Stimulated activated naive CD4-positive, alpha-beta T cell (primary cell): ENCODE results near the gene CRYGA.

Source experiments
- DNase-seq, 6 experiments: peaks; one replicate each; lab custom pipeline; 2025; lab: John Stamatoyannopoulos, UW

The CRYGA gene

DNA sequence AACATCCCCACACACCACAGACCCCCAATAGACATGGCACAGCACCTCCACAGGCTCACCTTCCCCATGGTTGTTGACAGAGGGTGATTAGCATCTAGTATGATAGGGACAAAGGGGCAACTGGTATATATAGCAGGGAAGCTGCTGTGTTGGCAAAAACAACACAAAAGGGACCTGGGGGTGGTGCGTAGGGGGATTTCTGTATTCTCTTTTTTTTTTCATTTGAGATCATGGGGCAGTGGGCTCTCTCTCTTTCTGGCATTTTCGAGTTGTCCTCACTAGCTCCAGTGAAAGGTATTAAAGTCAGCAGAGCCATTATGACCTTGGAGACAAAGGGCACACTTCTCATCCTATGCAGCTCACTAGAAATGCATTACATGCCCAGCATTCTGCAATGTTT lies at the start of gene CRYGA:
CRYGA (minus strand) TSS at position 101 of the 400 bp plus-strand sequence; CDS start at position 68, 33 bp downstream.
- DNase-seq: no peak

DNA sequence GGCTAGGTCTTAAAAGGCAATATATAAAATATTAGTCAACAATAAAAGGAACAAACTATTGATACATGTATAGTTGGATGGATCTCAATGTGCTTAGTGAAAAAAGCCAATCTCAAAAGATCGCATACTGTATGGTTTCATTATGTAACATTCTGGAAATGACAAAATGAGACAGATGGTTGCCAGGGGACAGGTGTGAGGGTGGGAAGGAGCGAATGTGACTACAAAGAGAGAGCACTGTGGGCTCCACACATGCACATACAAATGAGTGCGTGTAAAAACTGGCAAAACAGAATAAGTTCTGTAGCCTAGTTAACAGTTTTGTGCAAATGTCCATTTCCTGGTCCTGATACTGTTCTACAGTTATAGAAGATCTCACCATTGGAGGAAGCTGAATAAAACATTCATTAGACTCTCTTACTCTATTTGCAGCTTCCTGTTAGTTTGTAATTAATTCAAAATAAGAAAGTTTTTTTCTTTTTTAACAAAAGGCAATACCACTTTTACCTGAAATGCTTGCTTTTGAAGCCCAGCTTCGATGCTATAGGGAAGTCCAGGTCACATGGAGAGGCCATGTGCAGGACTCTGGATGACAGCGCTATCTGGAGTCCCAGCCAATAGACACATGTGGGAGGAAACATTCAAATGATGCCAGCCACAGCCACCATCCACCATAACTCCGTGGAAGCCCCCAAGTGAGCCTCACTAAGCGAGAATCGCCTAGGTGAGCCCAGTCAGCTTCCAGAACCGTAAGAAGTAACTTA lies 47.5 kb upstream of the CRYGA start:
- no peak for DNase-seq

GRCh38 chr2:208208335-208209085 lies 45.1 kb upstream of the CRYGA start:
- no peak for DNase-seq

- no peak for DNase-seq
Measured at GRCh38 chr2:208207769-208208168, 44.4 kb upstream of the CRYGA start.

DNA sequence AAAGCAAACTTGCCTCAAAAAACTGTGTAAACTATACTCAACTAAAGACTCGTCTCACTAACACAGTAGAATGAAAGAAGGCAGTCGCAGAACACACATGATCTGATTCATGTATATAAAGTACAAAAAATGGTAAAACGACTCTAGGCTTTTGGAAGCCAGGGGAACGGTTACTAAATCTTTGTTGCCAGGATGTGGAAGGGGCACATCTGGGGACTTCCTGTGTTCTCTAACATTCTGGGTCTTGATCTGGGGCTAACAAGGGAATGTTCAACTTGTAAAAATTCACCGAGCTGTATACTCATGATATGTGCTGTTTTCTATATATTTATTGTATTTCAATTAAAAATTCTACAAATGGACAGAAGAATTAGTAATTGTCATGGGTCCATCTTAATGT lies 40.8 kb upstream of the CRYGA start:
- no peak for DNase-seq

- DNase-seq: no peak
Measured at GRCh38 chr2:208195531-208195930, 32.1 kb upstream of the CRYGA start.

DNA sequence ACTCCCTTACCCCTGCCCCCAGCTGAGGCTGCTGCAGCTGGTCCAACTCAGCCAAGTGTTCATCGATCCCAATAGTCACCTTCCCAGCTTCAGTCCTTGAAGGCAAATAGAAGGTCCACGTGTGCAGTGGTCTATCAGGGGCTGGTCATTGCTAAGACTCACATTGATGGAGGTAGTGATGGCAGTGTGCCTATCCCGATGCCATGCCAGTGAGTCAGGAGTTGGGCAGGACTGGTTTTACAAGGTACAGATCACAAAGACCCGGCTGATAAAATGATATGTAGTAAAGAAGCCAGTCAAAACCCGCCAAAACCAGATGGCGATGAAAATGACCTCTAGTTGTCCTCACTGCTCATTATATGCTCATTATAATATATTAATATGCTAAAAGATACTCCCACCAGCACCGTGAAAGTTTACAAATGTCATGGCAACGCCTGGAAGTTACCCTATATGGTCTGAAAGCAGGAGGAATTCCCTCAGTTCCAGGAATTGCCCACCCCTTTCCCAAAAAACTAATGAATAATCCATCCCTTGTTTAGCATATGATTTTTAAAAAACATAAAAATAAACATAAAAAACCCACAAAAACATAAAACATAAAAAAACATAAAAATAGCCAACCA lies 29.3 kb upstream of the CRYGA start:
- no peak for DNase-seq

GRCh38 chr2:208189810-208190503 lies 26.6 kb upstream of the CRYGA start, which contains the start of gene C2orf80:
TSS of gene C2orf80 (minus strand) at chr2:208190030. CDS start at chr2:208186986, 3,044 bp downstream.
- no peak for DNase-seq

DNA sequence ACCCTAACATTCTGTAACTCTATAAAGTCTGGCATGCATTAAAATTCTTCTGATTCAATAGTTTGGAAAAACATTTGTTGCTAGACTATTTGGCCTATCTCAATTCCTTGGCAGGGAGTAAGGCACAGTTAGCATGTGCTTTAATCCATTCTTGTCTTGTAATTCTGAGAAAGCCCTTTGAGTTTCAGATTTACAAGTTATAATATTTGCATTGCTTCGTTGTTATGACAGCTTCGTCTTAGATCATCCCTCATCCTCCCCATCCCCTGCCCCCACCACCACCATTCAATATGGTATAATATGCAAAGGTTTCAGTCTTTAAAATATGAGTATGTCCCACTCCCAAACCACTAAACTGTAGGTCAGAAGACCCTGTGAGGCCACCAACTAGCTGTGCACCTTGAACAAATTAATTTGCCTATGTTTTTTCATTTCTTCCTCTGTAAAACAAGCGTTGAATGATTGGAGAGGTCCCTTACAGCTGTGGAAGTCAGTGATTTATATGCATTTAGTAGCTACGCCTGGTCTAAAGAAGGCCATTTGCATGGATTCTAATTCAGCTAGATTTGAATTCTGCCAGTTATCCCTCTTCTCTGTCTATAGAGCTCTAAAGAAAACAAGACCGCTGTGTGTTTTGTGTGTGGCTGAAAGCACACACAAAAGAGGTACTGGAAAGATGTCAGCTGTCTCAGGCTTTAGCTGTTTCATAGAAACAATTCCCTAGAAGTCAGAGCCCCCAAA lies 25.9 kb upstream of the CRYGA start:
- DNase-seq: no peak

DNA sequence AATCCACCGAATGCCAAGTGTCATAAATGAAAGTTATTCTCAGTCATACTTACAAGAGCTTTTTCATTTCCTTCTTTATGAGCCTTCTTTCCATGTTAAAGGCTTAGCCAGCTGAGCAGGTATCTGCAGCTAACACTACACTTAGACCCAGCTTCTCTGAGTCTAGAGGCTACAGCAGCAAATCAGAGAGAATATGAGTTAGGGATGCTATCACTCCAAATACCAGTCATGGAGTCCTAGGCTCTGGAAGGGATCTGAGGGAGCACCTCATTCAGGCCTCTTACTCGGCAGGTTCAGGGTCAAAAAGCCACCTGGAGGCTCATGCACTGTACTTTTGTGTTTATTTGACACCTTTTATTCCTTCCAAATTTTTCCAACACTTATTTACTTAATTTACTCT lies 23.5 kb upstream of the CRYGA start:
- no peak for DNase-seq

DNA sequence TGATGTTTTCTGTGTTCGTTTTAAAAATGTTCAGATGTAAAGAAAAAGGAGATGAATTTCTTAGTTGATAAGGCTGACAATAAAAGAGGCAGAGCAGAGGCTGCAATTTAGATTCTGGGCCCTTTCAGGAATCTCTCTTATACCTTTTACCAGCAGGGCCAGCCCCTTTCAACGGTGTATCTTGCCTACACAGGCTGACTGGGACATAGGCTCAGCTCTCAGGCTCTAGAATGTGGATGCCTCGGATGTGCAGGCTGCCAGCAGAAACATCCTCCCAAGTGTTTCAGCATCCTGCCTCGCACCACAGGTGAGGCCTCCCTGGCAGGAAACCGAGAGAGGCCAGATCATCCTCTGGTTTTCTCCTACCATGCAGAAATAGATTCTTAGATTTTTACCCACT lies 23.1 kb upstream of the CRYGA start:
- no peak for DNase-seq

GRCh38 chr2:208183972-208184705 lies 20.8 kb upstream of the CRYGA start:
- no peak for DNase-seq

GRCh38 chr2:208183526-208183925 lies 20.1 kb upstream of the CRYGA start:
- DNase-seq: no peak

DNA sequence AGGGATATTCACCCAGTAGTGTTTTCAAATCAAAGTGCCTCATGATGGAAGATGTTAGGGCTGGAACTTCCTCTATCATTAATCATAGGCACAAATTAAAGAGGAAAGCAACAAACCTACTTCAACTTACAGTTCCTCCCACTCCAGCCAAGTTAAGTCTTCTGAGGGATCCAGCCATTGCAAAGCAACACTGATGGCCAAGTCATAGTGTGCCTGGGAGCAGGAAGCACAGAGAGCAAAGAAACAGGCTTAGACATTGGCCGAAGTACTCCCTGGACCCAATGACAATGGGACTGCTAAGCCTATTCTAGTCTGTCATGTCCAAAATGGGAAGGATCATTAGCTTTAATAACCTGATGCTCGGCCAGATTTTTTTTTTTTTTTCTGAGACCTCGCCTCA lies 19.4 kb upstream of the CRYGA start:
- no peak for DNase-seq

DNA sequence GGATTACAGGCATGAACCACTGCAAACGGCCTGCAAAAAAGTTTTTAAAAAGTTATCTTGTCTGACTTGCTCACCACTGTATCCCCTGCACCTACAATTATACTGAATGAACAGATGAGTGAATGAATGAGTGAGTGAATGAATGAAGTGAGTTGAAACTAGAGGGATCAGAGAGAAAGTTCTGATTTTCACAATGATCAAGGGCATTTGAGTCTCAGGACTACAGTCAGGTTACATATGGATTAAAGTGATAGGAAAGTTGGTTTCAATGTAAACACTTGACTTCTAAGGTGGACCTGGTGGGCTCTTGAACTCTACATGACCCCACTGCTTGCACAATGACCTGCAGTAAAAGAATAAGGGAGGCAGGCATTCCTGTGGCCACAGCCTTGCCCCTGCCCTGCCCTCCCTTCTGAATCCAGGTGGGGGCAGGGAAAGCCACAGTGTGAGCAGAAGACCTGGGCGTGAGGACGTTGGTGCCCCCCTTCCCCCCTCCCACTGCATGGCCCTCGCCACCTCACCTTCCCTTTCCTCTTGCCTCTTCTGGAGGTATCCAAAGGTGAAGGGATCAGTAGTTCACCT lies 15.7 kb upstream of the CRYGA start:
- DNase-seq: no peak

DNA sequence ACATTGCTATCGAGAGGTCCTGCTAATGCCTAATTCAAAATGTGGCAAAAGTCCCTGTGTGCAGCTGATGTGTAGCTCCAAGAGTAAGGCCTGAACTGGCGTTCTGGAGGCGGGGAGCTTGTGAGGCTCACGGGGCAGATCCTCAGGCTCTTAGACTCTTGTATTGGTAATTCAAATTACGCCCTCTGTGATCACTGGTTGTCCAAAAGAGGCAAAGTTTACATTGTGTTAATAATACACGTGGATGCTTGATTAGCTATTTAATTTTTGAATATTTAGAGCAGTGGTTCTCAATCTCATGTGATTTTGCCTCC lies 12.4 kb upstream of the CRYGA start:
- DNase-seq: no peak

DNA sequence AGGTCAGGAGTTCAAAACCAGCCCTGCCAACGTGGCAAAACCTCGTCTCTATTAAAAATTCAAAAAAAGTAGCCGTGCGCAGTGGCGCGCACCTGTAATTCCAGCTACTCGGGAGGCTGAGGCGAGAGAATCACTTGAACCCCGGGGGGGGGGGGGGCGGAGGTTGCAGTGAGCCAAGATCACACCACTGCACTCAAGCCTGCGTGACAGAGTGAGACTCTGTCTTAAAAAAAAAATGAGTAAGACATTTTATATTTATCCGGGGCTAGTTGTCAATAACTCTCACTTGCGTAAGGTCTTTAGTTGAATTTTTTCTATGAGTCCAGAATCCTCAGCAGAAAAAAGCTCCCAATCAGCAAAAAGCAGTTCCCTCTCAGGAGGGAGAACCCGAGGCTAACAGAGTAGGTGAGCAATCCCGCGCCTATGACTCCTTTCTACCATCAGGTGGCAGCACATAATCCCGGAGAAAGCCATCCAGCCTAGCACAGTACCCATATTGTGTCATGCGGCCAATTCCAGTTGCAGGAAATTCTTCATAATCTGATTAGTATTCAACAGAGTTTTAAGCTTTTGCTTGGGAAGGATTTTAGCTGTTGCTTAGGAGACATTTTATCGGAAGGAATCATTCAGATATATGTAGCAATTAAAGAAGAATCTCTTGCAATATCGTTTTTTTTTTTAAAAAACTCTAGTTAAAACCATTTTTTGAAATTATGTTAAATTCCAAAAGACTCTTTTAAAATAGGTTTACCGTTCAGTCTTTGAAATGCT lies 11.9 kb upstream of the CRYGA start:
- DNase-seq: peak; percentile 7 to 56 (median 30)

DNA sequence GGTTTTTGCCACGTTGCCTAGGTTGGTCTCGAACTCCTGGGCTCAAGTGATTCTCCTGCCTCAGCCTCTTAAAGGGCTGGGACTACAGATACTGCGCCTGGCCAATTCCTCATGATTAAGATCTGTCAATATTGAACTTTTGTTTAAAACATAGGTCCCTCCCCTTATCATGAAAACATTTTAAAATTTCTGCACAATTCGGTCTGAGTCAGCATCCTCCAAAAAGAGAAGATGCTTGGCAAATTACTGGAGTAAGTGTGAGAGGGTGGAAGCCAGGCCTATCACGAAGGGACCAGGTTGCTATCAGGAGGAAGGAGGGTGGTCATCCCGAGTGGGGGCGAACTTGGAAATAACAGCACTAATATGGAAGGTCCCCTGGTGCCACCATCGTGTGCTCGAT lies 10.8 kb upstream of the CRYGA start:
- DNase-seq: no peak

DNA sequence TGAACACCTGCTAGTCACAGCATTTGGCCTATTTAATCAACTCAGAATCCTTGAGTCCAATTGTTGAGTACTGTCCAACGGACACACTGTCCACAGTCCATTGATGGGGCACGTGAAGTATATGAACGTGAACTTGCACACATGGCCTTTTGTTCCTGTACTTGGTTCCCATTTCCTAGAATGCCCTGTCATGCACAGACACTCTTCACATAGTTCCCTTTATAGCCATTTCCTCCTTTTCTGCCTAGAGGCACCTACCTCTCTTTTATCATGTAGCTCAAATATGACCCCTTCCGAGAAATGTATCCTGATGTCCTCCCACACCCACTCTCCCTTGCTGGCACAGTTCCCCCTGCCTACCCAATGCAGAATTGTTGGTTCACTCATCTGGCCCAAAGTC lies 8.7 kb upstream of the CRYGA start:
- DNase-seq: no peak
